Measurements from ENCODE around the gene PROCR.
"Not testable (repeated sequence)": the region's sequence is repeated elsewhere in the genome, so short reads cannot be mapped to it uniquely, and the experiment has no call there.

The PROCR gene

GRCh38 chr20:35156978-35157377 lies 14.9 kb upstream of the PROCR start:
- H3K4me3 ChIP-seq (ENCODE audit: low read length): no peak overlapping the region
- no peaks in the 10 kb centered on the region for H3K9me3 ChIP-seq (ENCODE audit: control insufficient read depth, insufficient read depth, low read length)
- no peaks in the 10 kb centered on the region for H3K4me1 ChIP-seq (ENCODE audit: control insufficient read depth, low read length)
- H3K4me2 ChIP-seq (ENCODE audit: low read length): no peak overlapping the region
- TF ChIP-seq EZH2phosphoT487 (IDR thresholded peaks at IDR 0.05; ENCODE audit: borderline replicate concordance, low read length) (no peak), CTCF (IDR thresholded peaks at IDR 0.05; ENCODE audit: low read depth, low read length, poor library complexity, severe bottlenecking) (no peak)
- H4K20me1 ChIP-seq (ENCODE audit: control insufficient read depth, insufficient read depth, low read depth, low read length): no peaks in the 10 kb centered on the region
- H3K27ac ChIP-seq (ENCODE audit: low read depth, low read length): no peak overlapping the region
- H3K27me3 ChIP-seq (ENCODE audit: control insufficient read depth, low read length): no peaks in the 10 kb centered on the region
- no peaks in the 10 kb centered on the region for H3K79me2 ChIP-seq (ENCODE audit: control insufficient read depth, low read length)
- no peaks in the 10 kb centered on the region for H3F3A ChIP-seq (ENCODE audit: control insufficient read depth, insufficient read depth)
- no peaks in the 10 kb centered on the region for H3K36me3 ChIP-seq (ENCODE audit: control insufficient read depth, low read length)
- no peaks in the 10 kb centered on the region for H3K9me2 ChIP-seq (replicated peaks; ENCODE audit: control insufficient read depth, low read length)

- H3K4me3 ChIP-seq (ENCODE audit: low read length); H3K4me2 ChIP-seq (ENCODE audit: low read length); H3K9me2 ChIP-seq (replicated peaks; ENCODE audit: control insufficient read depth, low read length); H3K9me3 ChIP-seq (ENCODE audit: control insufficient read depth, insufficient read depth, low read length); H3K27ac ChIP-seq (ENCODE audit: low read depth, low read length); H4K20me1 ChIP-seq (ENCODE audit: control insufficient read depth, insufficient read depth, low read depth, low read length); H3K4me1 ChIP-seq (ENCODE audit: control insufficient read depth, low read length); H3F3A ChIP-seq (ENCODE audit: control insufficient read depth, insufficient read depth); H3K36me3 ChIP-seq (ENCODE audit: control insufficient read depth, low read length); H3K27me3 ChIP-seq (ENCODE audit: control insufficient read depth, low read length); H3K79me2 ChIP-seq (ENCODE audit: control insufficient read depth, low read length): not testable (repeated sequence)
Measured at GRCh38 chr20:35160341-35160740, 11.5 kb upstream of the PROCR start.

- not testable (repeated sequence) for H3K4me1 ChIP-seq (ENCODE audit: control insufficient read depth, low read length); H3K27me3 ChIP-seq (ENCODE audit: control insufficient read depth, low read length); H4K20me1 ChIP-seq (ENCODE audit: control insufficient read depth, insufficient read depth, low read depth, low read length); H3K9me3 ChIP-seq (ENCODE audit: control insufficient read depth, insufficient read depth, low read length); H3K79me2 ChIP-seq (ENCODE audit: control insufficient read depth, low read length); H3K9me2 ChIP-seq (replicated peaks; ENCODE audit: control insufficient read depth, low read length); H3F3A ChIP-seq (ENCODE audit: control insufficient read depth, insufficient read depth); H3K36me3 ChIP-seq (ENCODE audit: control insufficient read depth, low read length); H3K4me3 ChIP-seq (ENCODE audit: low read length); H3K27ac ChIP-seq (ENCODE audit: low read depth, low read length); H3K4me2 ChIP-seq (ENCODE audit: low read length)
Measured at GRCh38 chr20:35164531-35164930, 7.3 kb upstream of the PROCR start.

GRCh38 chr20:35165221-35166185 lies 6.4 kb upstream of the PROCR start:
- H3K79me2 ChIP-seq (ENCODE audit: control insufficient read depth, low read length): no peaks in the 10 kb centered on the region
- H3F3A ChIP-seq (ENCODE audit: control insufficient read depth, insufficient read depth): no peaks in the 10 kb centered on the region
- H3K9me2 ChIP-seq (replicated peaks; ENCODE audit: control insufficient read depth, low read length): no peaks in the 10 kb centered on the region
- no peak overlapping the region for H3K27ac ChIP-seq (ENCODE audit: low read depth, low read length)
- no peak for TF ChIP-seq EZH2phosphoT487 (IDR thresholded peaks at IDR 0.05; ENCODE audit: borderline replicate concordance, low read length)
- no peaks in the 10 kb centered on the region for H3K4me1 ChIP-seq (ENCODE audit: control insufficient read depth, low read length)
- H3K4me2 ChIP-seq (ENCODE audit: low read length): no peak overlapping the region
- H3K27me3 ChIP-seq (ENCODE audit: control insufficient read depth, low read length): peaks cover 4% of the 10 kb centered on the region; the same call in 1 of the 2 replicates
- no peaks in the 10 kb centered on the region for H3K36me3 ChIP-seq (ENCODE audit: control insufficient read depth, low read length)
- no peaks in the 10 kb centered on the region for H3K9me3 ChIP-seq (ENCODE audit: control insufficient read depth, insufficient read depth, low read length)
- H3K4me3 ChIP-seq (ENCODE audit: low read length): no peak overlapping the region
- no peaks in the 10 kb centered on the region for H4K20me1 ChIP-seq (ENCODE audit: control insufficient read depth, insufficient read depth, low read depth, low read length)
